Dermis microvascular lymphatic vessel endothelial cell (primary cell): ENCODE results near the gene SLC5A12. TPM values are rescaled to one million over a fixed set of nuclear protein-coding genes. Genes with fewer than 3 reads are reported as not detected.
"Not testable (repeated sequence)": the region's sequence is repeated elsewhere in the genome, so short reads cannot be mapped to it uniquely, and the experiment has no call there.

ENCODE experiments used
- DNase-seq, 2 donors: peaks; one replicate each; pipeline versions ENCODE4 v3.0.0 to v3.0.0-alpha.2; 2010; ENCODE audit warnings: low read depth in 2 of 2
- total RNA-seq: library from RNA; depleted of rRNA; stranded (reverse); fragments of >200 nt; gene quantifications from 2 replicates; pipeline ENCODE4 v1.2.1, GENCODE V29; 2014

SLC5A12 gene
- total RNA-seq, 1 donor from 2014 or later, result not detected

- no peak for DNase-seq
These were observed 66.6 kb downstream of the SLC5A12 start for GRCh38 chr11:26655287-26655686.

- no peak for DNase-seq
These were observed 69.9 kb downstream of the SLC5A12 start for GRCh38 chr11:26651916-26652315.

- peak; percentile 42 to 49 for DNase-seq
These were observed 72.0 kb downstream of the SLC5A12 start for GRCh38 chr11:26649884-26650283.

GRCh38 chr11:26643314-26643713 is 78.5 kb downstream of the SLC5A12 start:
- not testable (repeated sequence) for DNase-seq

GRCh38 chr11:26632691-26633159 is 89.1 kb downstream of the SLC5A12 start:
- DNase-seq, result no peak

- no peak for DNase-seq
These were observed 95.5 kb downstream of the SLC5A12 start for GRCh38 chr11:26626346-26626745.

GRCh38 chr11:26623076-26623659 is 98.7 kb downstream of the SLC5A12 start:
- DNase-seq, result no peak

GRCh38 chr11:26622181-26622580 is 99.7 kb downstream of the SLC5A12 start:
- no peak for DNase-seq

GRCh38 chr11:26621132-26621531 is 100.7 kb downstream of the SLC5A12 start:
- DNase-seq, result no peak

- no peak for DNase-seq
These were observed 101.4 kb downstream of the SLC5A12 start for GRCh38 chr11:26620282-26621045.

- DNase-seq, result no peak
These were observed 103.4 kb downstream of the SLC5A12 start for GRCh38 chr11:26618441-26618840.

Other genes with a start within 250 kb of the SLC5A12 start
- not detected in 2 replicates for gene MUC15, start 149.8 kb downstream of the SLC5A12 start, total RNA-seq